Nephron (organoid): ENCODE results near the gene OLFM2.

ENCODE experiments used
- H3K27ac Mint-ChIP-seq, 3 experiments: 2 replicates each; pipeline ENCODE4 v1.8.0; 2020; ENCODE audit warnings: mixed read lengths in 3 of 3, mild to moderate bottlenecking in 2 of 3, moderate library complexity in 1 of 3
- H3K27me3 Mint-ChIP-seq: 2 replicates; pipeline ENCODE4 v1.8.0; 2021; ENCODE audit warnings: low read depth, mild to moderate bottlenecking, moderate library complexity, mixed read lengths
- H3K36me3 Mint-ChIP-seq: 2 replicates; pipeline ENCODE4 v1.8.0; 2020; ENCODE audit warnings: low read depth, mixed read lengths
- H3K4me1 Mint-ChIP-seq: 2 replicates; pipeline ENCODE4 v1.8.0; 2020; ENCODE audit warnings: mixed read lengths
- H3K4me3 Mint-ChIP-seq, 3 experiments: 2 replicates each; pipeline ENCODE4 v1.8.0; 2020; ENCODE audit warnings: mild to moderate bottlenecking in 3 of 3, mixed read lengths in 3 of 3, moderate library complexity in 2 of 3
- H3K9me3 Mint-ChIP-seq: 2 replicates; pipeline ENCODE4 v1.8.0; 2020; ENCODE audit warnings: mixed read lengths
- TF ChIP-seq, protein P1 (sequence below), 3 experiments: fragments of 200-600 bp; sonication (generic); IDR thresholded peaks; one replicate each; pipeline ENCODE4 v1.5.0; 2021; ENCODE audit warnings: antibody characterized with exemption in 3 of 3; ENCODE audit not compliant: unreplicated experiment in 3 of 3

Gene OLFM2

GRCh38 chr19:9862938-9863337 lies 73.4 kb downstream of the OLFM2 start:
- Mint-ChIP-seq H3K27me3 (no peaks in the 10 kb centered on the region), H3K4me1 (peaks cover 4% of the 10 kb centered on the region), H3K4me3 (no peak overlapping the region), H3K27ac (no peak overlapping the region), H3K9me3 (no peaks in the 10 kb centered on the region), H3K36me3 (peaks cover 20% of the 10 kb centered on the region)
- TF ChIP-seq, protein P1, sequence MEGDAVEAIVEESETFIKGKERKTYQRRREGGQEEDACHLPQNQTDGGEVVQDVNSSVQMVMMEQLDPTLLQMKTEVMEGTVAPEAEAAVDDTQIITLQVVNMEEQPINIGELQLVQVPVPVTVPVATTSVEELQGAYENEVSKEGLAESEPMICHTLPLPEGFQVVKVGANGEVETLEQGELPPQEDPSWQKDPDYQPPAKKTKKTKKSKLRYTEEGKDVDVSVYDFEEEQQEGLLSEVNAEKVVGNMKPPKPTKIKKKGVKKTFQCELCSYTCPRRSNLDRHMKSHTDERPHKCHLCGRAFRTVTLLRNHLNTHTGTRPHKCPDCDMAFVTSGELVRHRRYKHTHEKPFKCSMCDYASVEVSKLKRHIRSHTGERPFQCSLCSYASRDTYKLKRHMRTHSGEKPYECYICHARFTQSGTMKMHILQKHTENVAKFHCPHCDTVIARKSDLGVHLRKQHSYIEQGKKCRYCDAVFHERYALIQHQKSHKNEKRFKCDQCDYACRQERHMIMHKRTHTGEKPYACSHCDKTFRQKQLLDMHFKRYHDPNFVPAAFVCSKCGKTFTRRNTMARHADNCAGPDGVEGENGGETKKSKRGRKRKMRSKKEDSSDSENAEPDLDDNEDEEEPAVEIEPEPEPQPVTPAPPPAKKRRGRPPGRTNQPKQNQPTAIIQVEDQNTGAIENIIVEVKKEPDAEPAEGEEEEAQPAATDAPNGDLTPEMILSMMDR (IDR thresholded peaks at IDR 0.05; ENCODE audit: unreplicated experiment in 3 of 3), result no peak

DNA sequence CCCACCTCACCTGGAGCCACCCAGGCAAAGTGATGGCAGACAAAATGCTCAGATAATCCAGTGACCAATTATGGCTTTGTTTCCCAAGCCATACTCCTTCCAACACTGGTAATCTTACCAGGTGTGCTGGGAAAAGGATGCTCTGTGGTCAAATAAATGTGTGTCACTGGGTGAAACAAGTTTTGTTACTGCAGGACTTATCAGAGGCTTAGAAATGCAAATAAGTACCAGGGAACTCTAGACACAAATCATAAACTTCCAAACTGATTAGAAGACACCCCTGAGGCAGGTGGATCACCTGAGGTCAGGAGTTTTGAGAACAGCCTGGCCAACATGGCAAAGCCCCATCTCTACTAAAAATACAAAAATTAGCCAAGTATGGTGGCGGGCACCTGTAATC lies 74.8 kb downstream of the OLFM2 start:
- H3K4me3 Mint-ChIP-seq, result no peak overlapping the region
- TF ChIP-seq, protein P1 (IDR thresholded peaks at IDR 0.05; ENCODE audit: unreplicated experiment in 3 of 3), result no peak
- H3K4me1 Mint-ChIP-seq, result peaks cover 4% of the 10 kb centered on the region
- H3K27ac Mint-ChIP-seq, result no peak overlapping the region
- H3K9me3 Mint-ChIP-seq, result no peaks in the 10 kb centered on the region
- no peaks in the 10 kb centered on the region for H3K27me3 Mint-ChIP-seq
- H3K36me3 Mint-ChIP-seq, result peaks cover 34% of the 10 kb centered on the region

DNA sequence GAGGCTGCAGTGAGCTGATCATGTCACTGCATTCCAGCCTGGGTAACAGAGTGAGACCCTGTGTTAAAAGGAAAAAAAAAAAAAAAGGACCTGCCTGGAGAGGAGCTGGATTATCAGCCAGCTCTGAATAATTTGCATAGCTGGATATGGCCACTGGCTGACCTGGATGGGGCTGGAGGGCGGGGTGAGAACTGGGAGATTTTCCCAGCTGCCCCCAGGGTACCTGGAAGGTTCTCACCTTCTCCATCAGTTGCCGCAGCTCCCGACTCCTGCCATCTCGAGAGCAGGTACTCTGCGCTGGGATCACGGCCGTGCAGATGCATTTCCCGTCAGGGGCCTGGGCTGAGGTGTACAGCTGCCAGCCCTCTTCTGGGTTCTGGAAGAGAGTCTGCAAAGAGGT lies 75.9 kb downstream of the OLFM2 start:
- H3K4me3 Mint-ChIP-seq, result no peak overlapping the region
- no peaks in the 10 kb centered on the region for H3K27me3 Mint-ChIP-seq
- H3K36me3 Mint-ChIP-seq, result peaks cover 38% of the 10 kb centered on the region
- no peak overlapping the region for H3K27ac Mint-ChIP-seq
- H3K4me1 Mint-ChIP-seq, result no peaks in the 10 kb centered on the region
- TF ChIP-seq, protein P1 (IDR thresholded peaks at IDR 0.05; ENCODE audit: unreplicated experiment in 3 of 3), result no peak
- no peaks in the 10 kb centered on the region for H3K9me3 Mint-ChIP-seq

GRCh38 chr19:9858766-9859165 lies 77.5 kb downstream of the OLFM2 start:
- no peak overlapping the region for H3K27ac Mint-ChIP-seq
- peaks cover 45% of the 10 kb centered on the region for H3K36me3 Mint-ChIP-seq
- no peak overlapping the region for H3K4me3 Mint-ChIP-seq
- TF ChIP-seq, protein P1 (IDR thresholded peaks at IDR 0.05; ENCODE audit: unreplicated experiment in 3 of 3), result no peak
- no peaks in the 10 kb centered on the region for H3K4me1 Mint-ChIP-seq
- H3K9me3 Mint-ChIP-seq, result no peaks in the 10 kb centered on the region
- no peaks in the 10 kb centered on the region for H3K27me3 Mint-ChIP-seq

- no peaks in the 10 kb centered on the region for H3K9me3 Mint-ChIP-seq
- no peak overlapping the region for H3K4me3 Mint-ChIP-seq
- peaks cover 52% of the 10 kb centered on the region for H3K36me3 Mint-ChIP-seq
- no peaks in the 10 kb centered on the region for H3K27me3 Mint-ChIP-seq
- no peak overlapping the region for H3K27ac Mint-ChIP-seq
- TF ChIP-seq, protein P1 (IDR thresholded peaks at IDR 0.05; ENCODE audit: unreplicated experiment in 3 of 3), result no peak
- no peaks in the 10 kb centered on the region for H3K4me1 Mint-ChIP-seq
Measured at GRCh38 chr19:9857920-9858746, 78.2 kb downstream of the OLFM2 start.
